ENCODE data around the gene SLC25A11.

DNA sequence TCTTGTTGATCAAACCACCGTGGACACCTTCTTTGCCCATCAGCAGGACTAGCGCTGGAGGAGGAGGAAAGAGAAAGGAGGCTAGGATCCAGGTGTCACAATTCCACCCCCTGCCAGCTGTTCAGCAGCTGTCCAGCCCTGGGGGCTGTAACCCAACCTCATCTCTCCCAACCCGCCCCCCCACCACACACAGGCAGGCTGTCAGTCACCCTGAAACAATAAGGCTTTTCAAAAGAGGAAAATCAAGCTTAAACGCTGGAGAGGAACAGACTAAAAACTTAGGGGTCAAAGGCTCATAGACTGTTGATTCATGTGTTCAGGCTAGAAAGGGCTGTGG lies 6.1 kb upstream of the SLC25A11 start:
- no peak; the same call in 1 of the 2 replicates for TF ChIP-seq POLR2AphosphoS5 (IDR thresholded peaks at IDR 0.05; ENCODE audit: low read depth, low read length)
- no peak for TF ChIP-seq POLR2A (IDR thresholded peaks at IDR 0.05; ENCODE audit: low read depth, low read length)
- no peak for TF ChIP-seq TAF1 (IDR thresholded peaks at IDR 0.05; ENCODE audit: borderline replicate concordance, low read depth, low read length)

Data from GM12892 (cell line).